ENCODE measurements around the gene CD59. TPM values are rescaled to one million over a fixed set of nuclear protein-coding genes. Genes with fewer than 3 reads are reported as not detected.

CD59 gene
- total and polyA plus RNA-seq, 2 of the 4 experiments (the other 2 are of a cell fraction) = 765 to 1,140 TPM

DNA sequence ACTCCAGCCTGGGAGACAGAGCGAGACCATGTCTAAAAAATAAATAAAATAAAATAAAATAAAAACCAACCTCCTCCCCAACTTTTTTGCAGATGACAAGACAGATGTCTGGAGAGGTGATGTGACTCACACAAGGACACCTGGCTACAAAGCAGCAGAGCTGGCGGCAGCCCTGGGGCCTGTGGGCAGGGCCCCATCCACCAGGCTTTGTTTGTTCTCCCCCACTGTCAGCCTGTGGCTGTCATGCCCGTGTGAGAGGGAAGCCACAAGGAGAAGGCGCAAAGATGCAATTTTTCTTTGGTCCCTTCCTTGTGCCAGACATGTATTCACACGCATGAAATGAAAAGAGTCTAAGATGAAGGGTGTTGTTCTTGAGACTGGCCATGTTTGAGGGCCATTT, 16.6 kb downstream of the CD59 start:
- intact Hi-C loops (cut with micrococcal nuclease) (loop anchor here (5.0 kb wide), 1 partner anchor 108 kb away; no protein-coding TSS in a partner anchor), dilution Hi-C loops (cut with HindIII; ENCODE audit: low sequenced_read_pairs, unreplicated experiment) (no loop called here), in situ Hi-C loops (cut with MboI; ENCODE audit: low sequenced_read_pairs) (no loop called here)
- no peaks in the 10 kb centered on the region for H3K9me3 ChIP-seq (ENCODE audit: control insufficient read depth, insufficient read depth, low read length)
- no peak overlapping the region for H4K8ac ChIP-seq (ENCODE audit: low read depth in 2 of 2, low read length in 2 of 2)
- no peak overlapping the region for H2AK9ac ChIP-seq (replicated peaks; ENCODE audit: low read depth, low read length, poor library complexity)
- ChIA-PET CTCF (no interaction called here), POLR2A (ENCODE audit: unreplicated experiment) (no interaction called here)
- peaks cover 46 to 85% of the 10 kb centered on the region in 2 experiments for H3K79me1 ChIP-seq (ENCODE audit: low read depth in 1 of 2, low read length in 2 of 2)
- no peak overlapping the region for H3K18ac ChIP-seq (ENCODE audit: low read depth, low read length)
- no peaks in the 10 kb centered on the region for H3K27me3 ChIP-seq (ENCODE audit: control insufficient read depth, insufficient read depth, low read length)
- H3K4me3 ChIP-seq (ENCODE audit: insufficient read depth, low read depth, low read length) = no peak overlapping the region
- no peak overlapping the region for H2AK5ac ChIP-seq (ENCODE audit: low read depth, low read length)
- TF ChIP-seq SMC3 (IDR thresholded peaks at IDR 0.05; ENCODE audit: low read depth, low read length) (no peak), POLR2A (IDR thresholded peaks at IDR 0.05; ENCODE audit: low read depth, low read length) (no peak), BHLHE40 (IDR thresholded peaks at IDR 0.05; ENCODE audit: low read depth, low read length) (no peak)
- TF ChIP-seq, protein P1, sequence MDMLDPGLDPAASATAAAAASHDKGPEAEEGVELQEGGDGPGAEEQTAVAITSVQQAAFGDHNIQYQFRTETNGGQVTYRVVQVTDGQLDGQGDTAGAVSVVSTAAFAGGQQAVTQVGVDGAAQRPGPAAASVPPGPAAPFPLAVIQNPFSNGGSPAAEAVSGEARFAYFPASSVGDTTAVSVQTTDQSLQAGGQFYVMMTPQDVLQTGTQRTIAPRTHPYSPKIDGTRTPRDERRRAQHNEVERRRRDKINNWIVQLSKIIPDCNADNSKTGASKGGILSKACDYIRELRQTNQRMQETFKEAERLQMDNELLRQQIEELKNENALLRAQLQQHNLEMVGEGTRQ (IDR thresholded peaks at IDR 0.05; ENCODE audit: low read depth, low read length) = no peak
- H3K23ac ChIP-seq (ENCODE audit: low read depth, low read length) = peak overlapping the region; percentile 6; the same call in 1 of the 2 replicates
- BruUV-seq (replicated peaks) = no TSS peak
- H3K14ac ChIP-seq (replicated peaks; ENCODE audit: low read depth, low read length) = peak overlapping the region; percentile 21; the same call in 1 of the 2 replicates
- no peak overlapping the region for H4K5ac ChIP-seq (ENCODE audit: low read depth, low read length)
- no peak overlapping the region; the same call in 1 of the 2 replicates for H2BK20ac ChIP-seq (ENCODE audit: low read depth, low read length)
- no peak overlapping the region for H3K4me2 ChIP-seq (ENCODE audit: low read depth, low read length)
- H4K91ac ChIP-seq (ENCODE audit: insufficient read depth, low read depth, low read length) = no peak overlapping the region
- H3K36me3 ChIP-seq (ENCODE audit: control insufficient read depth, insufficient read depth, low read length) = peaks cover 51% of the 10 kb centered on the region
- no peak overlapping the region for H2BK15ac ChIP-seq (ENCODE audit: low read depth, low read length)
- DNase-seq = no peak
- H2AFZ ChIP-seq (replicated peaks; ENCODE audit: low read length, poor library complexity) = no peak overlapping the region
- H3K27ac ChIP-seq (ENCODE audit: insufficient read depth, low read length) = no peak overlapping the region
- ATAC-seq (ENCODE audit: low read depth) = no peak
- H2BK5ac ChIP-seq (ENCODE audit: low read depth, low read length, poor library complexity, severe bottlenecking) = peak overlapping the region; percentile 21
- no peak overlapping the region for H3K56ac ChIP-seq (ENCODE audit: extremely low read depth, insufficient read depth, low read length)
- H2BK120ac ChIP-seq (ENCODE audit: low read depth, low read length) = no peak overlapping the region
- H3K4ac ChIP-seq (ENCODE audit: low read depth, low read length) = no peak overlapping the region
- WGBS, 2 experiments (ENCODE audit: extremely low coverage in 2 of 2, insufficient read length in 1 of 2) = 100% methylated on average over 1 of the region's 5 CpGs; no CpG with 5 or more reads in 1 of the 2 experiments
- no peak overlapping the region for H3K9ac ChIP-seq (ENCODE audit: low read depth, low read length)
- peaks cover 33% of the 10 kb centered on the region for H3K9me1 ChIP-seq (ENCODE audit: insufficient read depth, low read length)
- peaks cover 33% of the 10 kb centered on the region for H3K4me1 ChIP-seq (ENCODE audit: control insufficient read depth, insufficient read depth, low read length)
- peaks cover 70% of the 10 kb centered on the region for H4K20me1 ChIP-seq (ENCODE audit: insufficient read depth, low read length)
